ENCODE results near the gene CXXC5.

CXXC5 gene

DNA sequence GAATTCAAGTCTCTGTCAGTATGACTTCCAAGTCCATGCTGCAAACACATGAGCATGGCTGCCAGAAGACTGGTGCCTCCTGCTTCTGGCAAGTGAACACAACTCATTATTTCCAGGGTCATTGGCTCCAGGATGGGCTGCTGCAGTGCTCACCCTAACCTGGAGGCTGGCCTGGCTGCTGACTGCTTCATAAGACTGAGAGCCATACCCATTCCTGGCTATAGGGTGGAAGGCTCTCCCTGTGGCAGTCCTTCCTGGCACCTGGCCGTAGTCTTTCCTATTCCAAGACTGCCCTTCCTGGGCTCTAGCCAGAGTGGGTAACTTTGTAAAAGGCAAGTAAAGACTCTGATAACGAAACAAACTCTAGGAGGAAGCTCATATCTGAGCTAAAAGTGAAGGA, 51.2 kb downstream of the CXXC5 start:
- Histone ChIP-seq H3K4me1 (ENCODE audit: control insufficient read depth, insufficient read depth, low read length) (peaks cover 46% of the 10 kb centered on the region), H3K9me3 (ENCODE audit: control insufficient read depth, low read length) (no peaks in the 10 kb centered on the region), H3K27me3 (ENCODE audit: control insufficient read depth, insufficient read depth, low read length) (peaks cover 19% of the 10 kb centered on the region), H3K4me3 (ENCODE audit: low read length) (no peak overlapping the region), H3K36me3 (ENCODE audit: control insufficient read depth, insufficient read depth, low read length) (no peaks in the 10 kb centered on the region), H3K9ac (ENCODE audit: low read length) (no peak overlapping the region)

- H3K4me1 ChIP-seq (ENCODE audit: control insufficient read depth, insufficient read depth, low read length), result peaks cover 46% of the 10 kb centered on the region
- H3K9me3 ChIP-seq (ENCODE audit: control insufficient read depth, low read length), result no peaks in the 10 kb centered on the region
Measured at GRCh38 chr5:139700711-139701055, 52.5 kb downstream of the CXXC5 start.

GRCh38 chr5:139701056-139701741, 53.0 kb downstream of the CXXC5 start:
- no peak overlapping the region for H3K4me3 ChIP-seq (ENCODE audit: low read length)
- H3K9ac ChIP-seq (ENCODE audit: low read length), result no peak overlapping the region
- peaks cover 46% of the 10 kb centered on the region for H3K4me1 ChIP-seq (ENCODE audit: control insufficient read depth, insufficient read depth, low read length)

More at GRCh38 chr5:139700711-139701055, 52.5 kb downstream of the CXXC5 start:
- Histone ChIP-seq H3K4me3 (ENCODE audit: low read length) (no peak overlapping the region), H3K27me3 (ENCODE audit: control insufficient read depth, insufficient read depth, low read length) (peaks cover 19% of the 10 kb centered on the region), H3K9ac (ENCODE audit: low read length) (no peak overlapping the region), H3K36me3 (ENCODE audit: control insufficient read depth, insufficient read depth, low read length) (no peaks in the 10 kb centered on the region)

DNA sequence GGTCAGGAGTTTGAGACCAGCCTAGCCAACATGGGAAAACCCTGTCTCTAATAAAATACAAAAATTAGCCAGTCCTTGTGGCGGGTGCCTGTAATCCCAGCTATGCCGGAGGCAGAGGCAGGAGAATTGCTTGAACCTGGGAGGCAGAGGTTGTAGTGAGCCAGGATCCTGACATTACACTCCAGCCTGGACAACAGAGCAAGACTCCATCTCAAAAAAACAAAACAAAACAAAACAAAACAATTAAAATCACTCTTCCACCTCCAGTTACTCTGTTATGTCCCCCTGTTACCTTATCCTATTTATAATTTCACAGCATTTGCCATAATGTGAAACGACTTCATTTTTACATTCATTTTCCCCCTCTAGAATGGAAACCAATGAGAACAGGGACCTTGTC, 54.4 kb downstream of the CXXC5 start:
- peaks cover 6% of the 10 kb centered on the region for H3K27me3 ChIP-seq (ENCODE audit: control insufficient read depth, insufficient read depth, low read length)
- no peak overlapping the region for H3K4me3 ChIP-seq (ENCODE audit: low read length)
- no peaks in the 10 kb centered on the region for H3K9me3 ChIP-seq (ENCODE audit: control insufficient read depth, low read length)
- no peak overlapping the region for H3K9ac ChIP-seq (ENCODE audit: low read length)
- no peaks in the 10 kb centered on the region for H3K36me3 ChIP-seq (ENCODE audit: control insufficient read depth, insufficient read depth, low read length)
- H3K4me1 ChIP-seq (ENCODE audit: control insufficient read depth, insufficient read depth, low read length), result peaks cover 44% of the 10 kb centered on the region

More at GRCh38 chr5:139701056-139701741, 53.0 kb downstream of the CXXC5 start:
- no peaks in the 10 kb centered on the region for H3K36me3 ChIP-seq (ENCODE audit: control insufficient read depth, insufficient read depth, low read length)
- H3K27me3 ChIP-seq (ENCODE audit: control insufficient read depth, insufficient read depth, low read length), result peaks cover 19% of the 10 kb centered on the region
- no peaks in the 10 kb centered on the region for H3K9me3 ChIP-seq (ENCODE audit: control insufficient read depth, low read length)

GRCh38 chr5:139704748-139705147, 56.6 kb downstream of the CXXC5 start:
- H3K9me3 ChIP-seq (ENCODE audit: control insufficient read depth, low read length), result no peaks in the 10 kb centered on the region
- H3K4me1 ChIP-seq (ENCODE audit: control insufficient read depth, insufficient read depth, low read length), result peaks cover 44% of the 10 kb centered on the region
- no peaks in the 10 kb centered on the region for H3K36me3 ChIP-seq (ENCODE audit: control insufficient read depth, insufficient read depth, low read length)
- H3K27me3 ChIP-seq (ENCODE audit: control insufficient read depth, insufficient read depth, low read length), result no peaks in the 10 kb centered on the region
- no peak overlapping the region for H3K4me3 ChIP-seq (ENCODE audit: low read length)
- H3K9ac ChIP-seq (ENCODE audit: low read length), result no peak overlapping the region

- no peaks in the 10 kb centered on the region for H3K9me3 ChIP-seq (ENCODE audit: control insufficient read depth, low read length)
- no peaks in the 10 kb centered on the region for H3K36me3 ChIP-seq (ENCODE audit: control insufficient read depth, insufficient read depth, low read length)
- peaks cover 3% of the 10 kb centered on the region for H3K27me3 ChIP-seq (ENCODE audit: control insufficient read depth, insufficient read depth, low read length)
- H3K4me1 ChIP-seq (ENCODE audit: control insufficient read depth, insufficient read depth, low read length), result peaks cover 43% of the 10 kb centered on the region
- no peak overlapping the region for H3K9ac ChIP-seq (ENCODE audit: low read length)
- no peak overlapping the region for H3K4me3 ChIP-seq (ENCODE audit: low read length)
Measured at GRCh38 chr5:139705191-139705590, 57.0 kb downstream of the CXXC5 start.

DNA sequence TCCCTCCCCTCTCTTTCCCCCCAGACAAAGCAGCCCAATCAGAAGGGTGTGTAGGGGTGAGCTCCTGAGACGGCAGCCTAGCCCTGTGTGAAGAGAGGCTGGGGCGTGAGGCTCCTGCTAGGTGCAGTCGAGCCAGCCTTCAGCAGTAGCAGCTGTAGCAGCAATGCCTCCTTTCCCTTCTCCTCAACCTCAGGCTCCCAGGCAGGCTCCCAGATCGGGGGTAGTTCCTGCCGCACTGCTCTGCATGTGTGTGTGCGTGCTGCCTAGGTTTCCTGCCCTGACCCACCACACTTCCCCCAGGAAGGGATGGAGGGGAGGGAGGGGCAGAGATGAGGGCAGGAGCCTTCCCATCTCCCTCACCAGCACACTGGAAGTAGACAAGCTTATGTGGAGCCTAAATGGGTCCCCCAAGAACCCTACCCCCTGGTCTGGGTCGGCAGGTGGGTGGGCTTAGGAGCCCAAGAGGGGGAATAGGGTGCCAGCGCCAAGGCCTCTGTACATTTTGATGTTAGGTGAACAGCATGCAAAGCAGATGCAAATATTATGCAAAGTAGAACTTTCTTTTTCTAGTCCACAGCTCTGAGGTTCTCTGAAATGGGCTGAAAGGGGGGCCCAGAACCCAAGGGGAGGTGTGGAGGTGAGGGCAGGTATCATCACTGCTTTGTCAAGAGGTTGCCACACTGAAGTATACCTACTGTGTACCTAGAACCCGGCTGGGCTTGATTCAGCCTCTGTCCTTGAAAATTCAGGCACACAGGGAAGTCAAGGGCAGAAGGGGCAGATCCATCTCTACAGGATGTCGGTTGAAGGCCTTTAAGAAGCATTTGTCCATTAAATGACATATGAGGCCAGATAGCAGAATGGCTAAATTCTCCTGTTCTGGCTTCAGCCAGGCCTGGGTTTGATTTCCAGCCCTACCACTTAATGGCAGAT, 57.8 kb downstream of the CXXC5 start:
- no peak overlapping the region for H3K4me3 ChIP-seq (ENCODE audit: low read length)
- H3K9ac ChIP-seq (ENCODE audit: low read length), result no peak overlapping the region
- no peaks in the 10 kb centered on the region for H3K36me3 ChIP-seq (ENCODE audit: control insufficient read depth, insufficient read depth, low read length)
- H3K9me3 ChIP-seq (ENCODE audit: control insufficient read depth, low read length), result no peaks in the 10 kb centered on the region
- peaks cover 45% of the 10 kb centered on the region for H3K4me1 ChIP-seq (ENCODE audit: control insufficient read depth, insufficient read depth, low read length)
- peaks cover 8% of the 10 kb centered on the region for H3K27me3 ChIP-seq (ENCODE audit: control insufficient read depth, insufficient read depth, low read length)

DNA sequence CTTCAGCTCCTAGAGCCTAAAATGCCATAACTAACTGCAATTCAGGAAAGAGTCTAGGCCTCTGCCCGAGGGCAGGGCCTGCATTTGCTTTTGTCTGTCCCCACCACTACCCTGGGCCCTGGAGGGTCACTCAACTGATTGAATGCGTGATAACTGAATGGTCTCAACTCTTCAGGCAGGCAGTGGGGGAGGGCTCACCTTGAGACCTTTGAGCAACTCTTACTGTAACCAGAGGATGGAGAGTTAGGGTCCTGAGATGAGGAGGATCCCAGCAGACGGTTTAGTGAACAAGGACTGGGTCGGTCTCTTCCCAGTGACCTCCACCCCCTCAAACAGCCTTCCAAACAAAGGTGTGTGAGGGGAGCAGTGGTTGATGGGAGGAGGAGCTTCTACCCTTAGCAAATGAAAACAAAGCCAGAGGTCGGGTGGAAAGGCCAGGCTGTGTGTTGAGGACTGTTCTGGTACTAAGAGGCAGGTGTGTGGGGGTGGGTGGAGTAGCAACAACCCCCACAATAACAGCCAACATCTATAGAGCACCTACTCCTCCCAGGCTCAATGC, 59.4 kb downstream of the CXXC5 start:
- H3K27me3 ChIP-seq (ENCODE audit: control insufficient read depth, insufficient read depth, low read length), result peaks cover 22% of the 10 kb centered on the region
- no peak overlapping the region for H3K9ac ChIP-seq (ENCODE audit: low read length)
- H3K9me3 ChIP-seq (ENCODE audit: control insufficient read depth, low read length), result no peaks in the 10 kb centered on the region
- H3K4me3 ChIP-seq (ENCODE audit: low read length), result no peak overlapping the region
- no peaks in the 10 kb centered on the region for H3K36me3 ChIP-seq (ENCODE audit: control insufficient read depth, insufficient read depth, low read length)
- peaks cover 46% of the 10 kb centered on the region for H3K4me1 ChIP-seq (ENCODE audit: control insufficient read depth, insufficient read depth, low read length)

- Histone ChIP-seq H3K9ac (ENCODE audit: low read length) (no peak overlapping the region), H3K4me1 (ENCODE audit: control insufficient read depth, insufficient read depth, low read length) (peaks cover 46% of the 10 kb centered on the region), H3K4me3 (ENCODE audit: low read length) (no peak overlapping the region), H3K9me3 (ENCODE audit: control insufficient read depth, low read length) (no peaks in the 10 kb centered on the region), H3K36me3 (ENCODE audit: control insufficient read depth, insufficient read depth, low read length) (no peaks in the 10 kb centered on the region), H3K27me3 (ENCODE audit: control insufficient read depth, insufficient read depth, low read length) (peaks cover 31% of the 10 kb centered on the region)
Measured at GRCh38 chr5:139708434-139708861, 60.3 kb downstream of the CXXC5 start.

DNA sequence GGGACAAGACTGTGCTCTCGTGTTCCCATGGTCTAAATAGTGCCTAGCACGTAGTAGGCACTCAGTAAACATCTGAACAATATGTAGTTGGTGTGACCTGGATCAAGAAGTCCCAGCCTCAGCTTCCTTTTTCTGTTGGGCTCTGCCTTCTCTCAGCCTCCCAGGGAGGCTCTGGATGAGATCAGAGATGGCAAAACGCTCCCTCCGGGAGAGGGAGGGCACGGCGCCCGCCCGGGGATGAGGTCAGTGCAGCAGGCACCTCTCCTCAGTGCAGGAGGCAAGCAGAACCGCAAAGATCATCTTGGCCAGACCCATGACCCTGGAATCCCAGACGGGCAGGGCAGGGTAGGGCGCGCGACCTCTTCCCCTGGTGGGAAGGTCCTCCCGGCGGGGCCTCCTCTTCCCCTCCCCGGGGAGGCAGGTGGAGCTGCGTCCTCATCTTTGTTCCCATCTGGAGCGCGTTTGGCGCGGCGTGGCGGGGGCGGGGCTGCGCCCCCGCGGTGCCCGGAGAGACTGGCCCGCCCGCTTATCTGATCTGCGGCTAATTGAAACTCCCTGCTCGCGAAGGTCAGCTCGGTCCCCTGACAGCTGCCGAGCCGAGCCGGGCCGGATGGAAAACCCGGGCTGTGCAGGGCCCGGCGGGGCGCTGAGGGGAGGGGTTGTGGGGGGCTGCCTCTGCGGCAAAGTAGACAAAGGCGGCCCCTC, 60.9 kb downstream of the CXXC5 start:
- Histone ChIP-seq H3K27me3 (ENCODE audit: control insufficient read depth, insufficient read depth, low read length) (peaks cover 31% of the 10 kb centered on the region), H3K4me1 (ENCODE audit: control insufficient read depth, insufficient read depth, low read length) (peaks cover 46% of the 10 kb centered on the region), H3K36me3 (ENCODE audit: control insufficient read depth, insufficient read depth, low read length) (no peaks in the 10 kb centered on the region), H3K4me3 (ENCODE audit: low read length) (no peak overlapping the region), H3K9me3 (ENCODE audit: control insufficient read depth, low read length) (no peaks in the 10 kb centered on the region), H3K9ac (ENCODE audit: low read length) (peak overlapping the region; percentile 15)

GRCh38 chr5:139709582-139710318, 61.6 kb downstream of the CXXC5 start:
- Histone ChIP-seq H3K4me3 (ENCODE audit: low read length) (no peak overlapping the region), H3K27me3 (ENCODE audit: control insufficient read depth, insufficient read depth, low read length) (peaks cover 31% of the 10 kb centered on the region), H3K36me3 (ENCODE audit: control insufficient read depth, insufficient read depth, low read length) (no peaks in the 10 kb centered on the region), H3K9ac (ENCODE audit: low read length) (peak overlapping the region; percentile 15), H3K9me3 (ENCODE audit: control insufficient read depth, low read length) (no peaks in the 10 kb centered on the region), H3K4me1 (ENCODE audit: control insufficient read depth, insufficient read depth, low read length) (peaks cover 46% of the 10 kb centered on the region)
